ENCODE results near the gene HSD11B2. TPM values are rescaled to one million over a fixed set of nuclear protein-coding genes. Genes with fewer than 3 reads are reported as not detected.

HSD11B2 gene
- total RNA-seq, 1 experiment from 2014 or later, result 33.5 TPM

GRCh38 chr16:67481561-67482232 is 50.8 kb downstream of the HSD11B2 start:
- Histone ChIP-seq H3K4ac (ENCODE audit: low read depth, low read length) (no peak overlapping the region), H3K27me3 (ENCODE audit: insufficient read depth, low read length) (peaks cover 9% of the 10 kb centered on the region; the same call in 1 of the 2 replicates), H2BK15ac (ENCODE audit: low read depth, low read length) (no peak overlapping the region), H3K18ac (ENCODE audit: insufficient read length, low read depth, low read length) (peak overlapping the region; percentile 56), H3K14ac (ENCODE audit: insufficient read depth, low read length) (peak overlapping the region; percentile 83; the same call in 1 of the 2 replicates), H4K20me1 (ENCODE audit: control insufficient read depth, insufficient read depth, insufficient read length) (no peaks in the 10 kb centered on the region), H2BK20ac (ENCODE audit: low read depth, low read length, poor library complexity, severe bottlenecking) (no peak overlapping the region), H3K9me3 (ENCODE audit: control insufficient read depth, low read depth, low read length) (no peaks in the 10 kb centered on the region), H2AK5ac (ENCODE audit: insufficient read length, low read length) (no peak overlapping the region), H3K4me1 (ENCODE audit: insufficient read depth, low read length) (no peaks in the 10 kb centered on the region; the same call in 1 of the 2 replicates), H3K27ac (ENCODE audit: insufficient read length, low read depth, low read length) (no peak overlapping the region), H2AFZ (ENCODE audit: low read length) (peak overlapping the region; percentile 97), H3K56ac (ENCODE audit: insufficient read length, low read depth, low read length) (no peak overlapping the region), H4K91ac (ENCODE audit: insufficient read length, low read depth, low read length) (no peak overlapping the region), H3K23me2 (ENCODE audit: insufficient read length, low read depth, low read length, poor library complexity, severe bottlenecking) (peaks cover 6% of the 10 kb centered on the region), H3K79me2 (ENCODE audit: insufficient read depth, low read length) (peaks cover 1% of the 10 kb centered on the region; the same call in 1 of the 2 replicates), H3K23ac (ENCODE audit: insufficient read length, low read depth, low read length) (no peak overlapping the region), H3K79me1 (ENCODE audit: insufficient read depth, low read depth, low read length, poor library complexity, severe bottlenecking) (no peaks in the 10 kb centered on the region), H3K9ac (ENCODE audit: extremely low read depth, insufficient read length, low read length) (peak overlapping the region; percentile 32), H3T11ph (ENCODE audit: low read length) (no peak overlapping the region), H2BK120ac (ENCODE audit: low read depth, low read length, poor library complexity, severe bottlenecking) (no peak overlapping the region), H2BK5ac (ENCODE audit: insufficient read length, low read length) (no peak overlapping the region), H4K8ac (replicated peaks; ENCODE audit: insufficient read length, low read depth, low read length) (no peak overlapping the region), H4K5ac (ENCODE audit: insufficient read length, low read depth, low read length) (no peak overlapping the region), H3K4me2 (ENCODE audit: insufficient read depth, insufficient read length, low read length) (peak overlapping the region; percentile 77), H2BK12ac (ENCODE audit: insufficient read length, low read depth, low read length) (no peak overlapping the region)
- WGBS (ENCODE audit: extremely low coverage, insufficient read length, low lambda C conversion rate), result no CpG with 5 or more reads among the region's 17 CpGs
- Mint-ChIP-seq H3K4me3 (peak overlapping the region; percentile 97 to 99), H3K27me3 (ENCODE audit: low read depth) (peaks cover 22% of the 10 kb centered on the region), H3K9me3 (no peaks in the 10 kb centered on the region), H3K4me1 (peaks cover 9% of the 10 kb centered on the region in 2 experiments), H3K27ac (peak overlapping the region; percentile 95 to 98 (median 97)), H3K36me3 (ENCODE audit: insufficient read depth in 1 of 3, low read depth in 3 of 3) (no peaks in the 10 kb centered on the region)
- DNase-seq, result no peak
- no peak for TF ChIP-seq CTCF (conservative IDR thresholded peaks at IDR 0.05)

All from H9 (cell line).